RPMI7951 (cell line): Measurements from ENCODE around the gene PLCH2. TPM values are rescaled to one million over a fixed set of nuclear protein-coding genes. Genes with fewer than 3 reads are reported as not detected.

ENCODE experiments used
- DNase-seq: peaks from one replicate; pipeline ENCODE4 v3.0.0-alpha.2; 2012; ENCODE audit warnings: low read depth
- total RNA-seq: library from RNA; depleted of rRNA; stranded (reverse); fragments of >200 nt; shearing (Covaris generic); gene quantifications from 2 replicates; pipeline ENCODE4 v1.2.3, GENCODE V29; 2014; rRNA removed

PLCH2 gene, protein sequence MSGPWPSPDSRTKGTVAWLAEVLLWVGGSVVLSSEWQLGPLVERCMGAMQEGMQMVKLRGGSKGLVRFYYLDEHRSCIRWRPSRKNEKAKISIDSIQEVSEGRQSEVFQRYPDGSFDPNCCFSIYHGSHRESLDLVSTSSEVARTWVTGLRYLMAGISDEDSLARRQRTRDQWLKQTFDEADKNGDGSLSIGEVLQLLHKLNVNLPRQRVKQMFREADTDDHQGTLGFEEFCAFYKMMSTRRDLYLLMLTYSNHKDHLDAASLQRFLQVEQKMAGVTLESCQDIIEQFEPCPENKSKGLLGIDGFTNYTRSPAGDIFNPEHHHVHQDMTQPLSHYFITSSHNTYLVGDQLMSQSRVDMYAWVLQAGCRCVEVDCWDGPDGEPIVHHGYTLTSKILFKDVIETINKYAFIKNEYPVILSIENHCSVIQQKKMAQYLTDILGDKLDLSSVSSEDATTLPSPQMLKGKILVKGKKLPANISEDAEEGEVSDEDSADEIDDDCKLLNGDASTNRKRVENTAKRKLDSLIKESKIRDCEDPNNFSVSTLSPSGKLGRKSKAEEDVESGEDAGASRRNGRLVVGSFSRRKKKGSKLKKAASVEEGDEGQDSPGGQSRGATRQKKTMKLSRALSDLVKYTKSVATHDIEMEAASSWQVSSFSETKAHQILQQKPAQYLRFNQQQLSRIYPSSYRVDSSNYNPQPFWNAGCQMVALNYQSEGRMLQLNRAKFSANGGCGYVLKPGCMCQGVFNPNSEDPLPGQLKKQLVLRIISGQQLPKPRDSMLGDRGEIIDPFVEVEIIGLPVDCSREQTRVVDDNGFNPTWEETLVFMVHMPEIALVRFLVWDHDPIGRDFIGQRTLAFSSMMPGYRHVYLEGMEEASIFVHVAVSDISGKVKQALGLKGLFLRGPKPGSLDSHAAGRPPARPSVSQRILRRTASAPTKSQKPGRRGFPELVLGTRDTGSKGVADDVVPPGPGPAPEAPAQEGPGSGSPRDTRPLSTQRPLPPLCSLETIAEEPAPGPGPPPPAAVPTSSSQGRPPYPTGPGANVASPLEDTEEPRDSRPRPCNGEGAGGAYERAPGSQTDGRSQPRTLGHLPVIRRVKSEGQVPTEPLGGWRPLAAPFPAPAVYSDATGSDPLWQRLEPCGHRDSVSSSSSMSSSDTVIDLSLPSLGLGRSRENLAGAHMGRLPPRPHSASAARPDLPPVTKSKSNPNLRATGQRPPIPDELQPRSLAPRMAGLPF (N-terminal part only)
- total RNA-seq, result 0.12 and 0.29 TPM in 2 replicates

DNA sequence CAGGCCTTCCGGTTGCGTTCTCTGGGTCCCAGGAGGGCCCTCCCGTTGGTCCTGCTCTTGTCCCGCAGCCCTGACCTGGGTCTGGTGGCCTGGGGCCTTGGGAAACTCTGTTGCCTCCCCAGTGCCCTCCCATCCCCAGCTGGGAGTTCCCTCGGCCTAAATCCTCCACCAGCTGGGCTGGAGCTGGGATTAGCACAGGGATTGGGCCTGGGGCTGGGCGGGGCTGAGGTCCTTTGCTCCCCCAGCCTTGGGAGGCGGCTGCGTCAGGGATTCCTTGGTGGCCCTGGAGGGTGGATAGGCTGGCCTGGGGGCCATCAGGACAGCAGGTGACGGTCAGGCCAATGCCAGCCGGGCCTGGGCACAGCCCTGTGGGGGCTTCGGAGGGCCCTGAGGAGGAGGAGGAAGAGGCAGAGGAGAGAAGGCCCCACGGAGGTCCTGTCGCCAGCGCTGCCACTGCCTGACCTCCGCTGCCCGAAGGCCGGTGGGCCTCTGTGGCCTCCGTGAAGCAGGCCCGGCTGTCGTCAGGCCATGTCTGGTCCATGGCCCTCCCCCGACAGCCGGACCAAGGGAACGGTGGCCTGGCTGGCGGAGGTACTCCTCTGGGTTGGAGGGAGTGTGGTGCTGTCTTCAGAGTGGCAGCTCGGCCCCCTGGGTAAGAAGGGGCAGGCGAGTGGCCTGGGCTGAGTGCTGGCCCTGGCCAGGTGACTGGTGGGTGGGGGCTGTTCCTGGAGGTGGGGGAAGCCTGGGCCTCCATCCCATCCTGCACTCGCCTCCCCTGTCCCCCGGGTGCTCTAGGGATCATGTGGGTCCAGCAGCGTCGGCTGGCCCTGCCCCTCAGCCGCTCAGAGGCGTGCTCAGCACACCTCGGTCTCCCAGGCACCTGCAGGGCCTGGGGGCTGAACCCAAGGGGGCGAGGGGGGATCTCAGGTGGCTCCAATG lies at the start of gene PLCH2:
TSS of gene PLCH2 (plus strand) at position 229 of the 939 bp plus-strand sequence. CDS start at position 529, 300 bp downstream.
- no peak for DNase-seq

DNA sequence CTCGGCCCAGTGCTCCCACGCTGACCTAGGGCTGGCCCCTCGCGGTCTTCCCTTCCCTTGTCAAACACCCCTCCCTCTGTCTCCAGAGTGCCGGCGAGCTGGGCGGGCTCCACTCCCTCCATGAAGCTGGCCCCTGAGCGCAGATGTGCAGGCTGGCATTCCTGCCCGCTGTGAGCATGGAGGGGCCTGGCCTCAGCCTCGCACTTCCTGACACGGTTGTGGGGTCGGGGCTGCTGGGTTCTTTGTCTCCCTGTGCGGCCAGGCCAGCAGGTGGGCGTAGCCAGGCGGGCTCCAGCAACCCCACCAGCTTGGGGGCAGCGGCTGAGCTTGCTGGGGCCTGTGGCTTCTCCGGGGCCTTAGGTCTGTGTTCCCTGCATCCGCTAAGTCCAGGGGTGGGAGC lies 49.5 kb upstream of the PLCH2 start:
- no peak for DNase-seq

DNA sequence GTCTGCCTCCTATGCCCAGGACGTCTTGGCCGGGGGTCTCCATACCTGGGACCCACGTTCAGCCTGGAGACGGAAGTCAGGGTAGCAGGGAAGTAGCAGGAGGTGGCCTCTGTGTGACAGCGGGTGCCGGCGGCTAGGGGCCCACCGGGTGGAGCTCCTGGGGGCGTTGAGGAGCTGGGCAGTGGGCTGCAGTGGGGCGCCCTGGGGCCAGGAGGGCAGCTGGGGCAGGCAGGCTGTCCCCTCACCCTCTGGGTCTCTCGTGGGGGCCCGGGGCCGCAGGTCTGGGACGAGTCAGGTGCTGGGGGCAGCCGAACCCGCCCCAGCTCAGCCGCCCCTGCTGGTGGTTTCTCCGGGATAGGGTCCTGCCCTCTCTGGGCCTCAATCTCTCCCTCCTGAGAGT lies 49.0 kb upstream of the PLCH2 start:
- DNase-seq, result no peak

DNA sequence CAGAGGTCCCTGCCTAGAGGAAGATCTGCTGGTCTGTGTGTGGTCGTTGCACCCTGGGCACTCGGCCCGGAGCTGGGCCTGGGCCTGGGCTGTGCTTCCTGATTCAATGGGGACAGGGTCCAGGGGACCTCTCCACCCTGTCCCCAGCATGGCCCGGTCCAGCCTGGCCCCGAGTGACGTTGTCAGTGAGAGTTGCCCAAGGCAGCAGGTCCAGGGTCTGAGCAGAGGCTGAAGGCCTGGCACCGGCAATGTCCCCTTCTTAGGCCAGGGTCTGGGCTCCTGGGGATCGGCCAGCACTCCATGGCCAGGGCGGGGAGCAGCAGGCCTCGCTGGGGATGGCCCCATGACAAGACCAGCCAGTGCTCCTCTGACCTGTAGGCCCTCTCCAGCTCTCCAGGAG lies 48.1 kb upstream of the PLCH2 start:
- no peak for DNase-seq

DNA sequence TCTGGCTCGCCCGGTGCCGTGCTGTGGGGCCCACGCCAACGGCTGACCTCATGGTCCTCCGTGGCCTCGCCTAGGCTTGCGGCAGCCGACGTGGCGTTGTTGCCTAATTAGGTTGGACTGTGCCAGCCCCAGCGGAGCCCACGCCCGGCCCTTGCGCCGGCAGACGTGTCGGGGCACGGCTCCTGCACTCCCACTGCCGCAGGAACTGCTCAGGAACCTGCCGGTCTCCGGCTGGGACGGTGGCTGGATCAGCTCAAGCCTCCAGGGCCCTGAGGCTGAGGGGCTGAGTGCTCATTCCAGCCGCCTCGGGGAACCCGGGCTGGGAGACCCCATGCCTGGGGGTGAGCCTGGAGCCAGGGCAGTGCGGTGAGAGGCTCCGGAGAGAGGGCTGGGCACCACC lies 47.6 kb upstream of the PLCH2 start:
- no peak for DNase-seq

DNA sequence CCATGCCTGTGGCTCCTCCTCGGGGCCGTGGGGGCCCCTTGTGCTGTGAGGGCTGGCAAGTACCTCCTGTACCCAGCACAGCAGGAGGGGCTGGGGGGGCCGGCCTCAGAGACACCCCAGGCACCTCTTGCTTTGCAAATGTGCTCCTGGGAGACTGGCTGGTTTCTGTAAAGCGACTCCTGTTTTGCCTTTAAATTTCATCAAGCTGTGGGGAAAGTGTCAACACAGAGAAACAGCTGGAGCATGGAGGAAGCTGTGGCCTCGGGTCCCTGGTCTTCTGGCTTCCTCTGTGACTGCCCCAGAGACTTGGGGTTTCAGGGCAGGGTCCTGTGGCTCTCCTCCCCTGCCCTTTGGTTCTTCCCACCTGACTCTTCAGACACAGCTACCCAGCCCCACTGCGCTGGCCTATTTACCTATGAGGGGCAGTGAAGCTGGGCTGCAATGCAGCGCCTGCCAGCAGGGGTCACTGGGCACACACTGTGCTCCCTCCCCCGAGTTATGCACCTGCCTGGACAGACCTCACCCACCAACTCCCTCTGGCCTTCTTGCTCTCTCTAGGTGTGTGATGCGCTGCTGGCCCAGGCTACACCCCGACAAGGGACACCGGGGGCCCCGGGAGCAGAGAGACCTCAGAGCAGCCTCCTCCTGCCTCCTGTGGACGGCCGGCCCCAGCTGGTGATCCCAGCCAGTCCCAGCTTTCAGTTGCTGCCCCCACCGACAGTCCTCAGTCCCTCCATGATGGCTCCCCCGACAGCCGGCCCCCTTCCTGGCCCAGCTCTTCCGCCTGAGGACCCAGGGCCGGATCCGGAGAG lies 46.1 kb upstream of the PLCH2 start:
- no peak for DNase-seq

DNA sequence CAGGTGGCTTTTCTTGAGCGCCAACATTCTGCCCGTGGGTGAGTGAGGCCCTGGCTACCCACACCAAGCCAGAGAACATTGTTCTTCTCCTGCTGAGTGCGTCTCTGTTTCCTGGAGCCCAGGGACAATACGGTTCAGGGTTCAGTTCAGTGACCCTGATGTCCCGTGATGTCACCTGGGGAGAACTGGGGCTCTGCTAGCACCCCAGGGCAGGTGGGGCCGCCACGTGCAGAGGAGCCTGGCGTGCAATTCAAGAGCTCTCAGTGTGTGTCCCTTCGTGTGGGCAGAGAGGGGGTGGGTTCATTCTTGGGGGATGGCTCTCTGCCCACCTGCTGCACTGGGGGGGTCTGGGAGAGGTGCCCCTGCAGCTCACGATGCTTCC lies 45.5 kb upstream of the PLCH2 start:
- no peak for DNase-seq

DNA sequence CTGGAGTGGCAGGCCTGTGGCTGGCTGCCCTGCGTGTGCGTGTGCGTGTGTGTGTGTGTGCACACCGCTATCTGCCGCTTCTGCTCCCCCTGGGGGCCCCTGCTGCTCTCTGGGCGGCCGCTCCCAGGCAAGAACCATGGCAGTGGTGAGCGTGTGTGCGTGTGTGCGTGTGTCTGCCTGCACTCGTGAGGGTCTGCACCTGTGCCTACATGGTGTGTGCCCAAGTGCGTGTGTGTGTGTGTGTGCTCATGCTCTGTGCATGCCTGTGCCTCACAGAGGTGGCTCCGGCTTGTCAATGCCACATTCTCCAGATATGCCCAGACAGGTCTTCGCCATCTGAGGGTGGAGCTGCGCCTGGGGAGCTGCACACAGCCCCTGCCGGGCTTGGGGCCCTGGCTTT lies 45.0 kb upstream of the PLCH2 start:
- DNase-seq, result no peak

DNA sequence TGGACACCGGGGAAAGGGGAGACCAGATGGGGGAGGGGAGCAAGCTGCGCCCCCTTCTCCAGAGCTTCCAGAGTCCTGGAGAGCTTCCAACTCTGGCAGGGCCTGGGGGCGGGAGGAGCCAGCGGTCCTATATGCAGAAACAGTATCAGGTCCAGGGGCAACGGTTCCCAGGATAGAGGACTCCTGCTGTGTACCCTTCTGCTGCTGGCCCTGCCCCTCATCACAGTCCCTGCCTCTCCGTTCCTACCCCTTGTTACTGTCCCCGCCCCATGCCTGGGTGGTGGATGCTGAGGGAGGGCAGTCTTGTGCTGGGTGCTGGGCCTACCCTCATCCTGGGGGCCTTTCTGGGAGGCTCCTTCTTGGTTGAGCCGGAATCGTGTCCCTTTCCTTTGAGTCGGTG lies 44.6 kb upstream of the PLCH2 start:
- DNase-seq, result no peak

DNA sequence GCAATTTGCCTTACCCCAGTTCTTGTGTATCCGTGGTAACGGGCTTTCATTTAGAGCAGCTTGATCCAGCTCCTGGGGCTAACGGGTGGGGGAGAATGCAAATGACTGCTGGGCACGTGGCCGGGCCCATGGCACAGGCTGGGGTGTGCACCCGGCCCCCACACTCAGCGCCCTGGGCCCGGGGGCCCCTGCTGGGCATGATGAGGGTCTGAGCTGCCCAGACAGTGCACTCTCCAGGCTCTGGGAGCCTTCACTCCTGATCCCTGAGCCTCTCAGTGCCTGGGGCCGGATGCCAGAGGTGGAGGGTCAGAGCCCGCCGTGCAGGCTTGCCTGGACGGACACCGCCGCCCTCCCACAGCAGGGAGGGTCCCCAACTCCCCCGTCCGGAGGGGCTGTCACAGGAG lies 43.6 kb upstream of the PLCH2 start:
- no peak for DNase-seq

DNA sequence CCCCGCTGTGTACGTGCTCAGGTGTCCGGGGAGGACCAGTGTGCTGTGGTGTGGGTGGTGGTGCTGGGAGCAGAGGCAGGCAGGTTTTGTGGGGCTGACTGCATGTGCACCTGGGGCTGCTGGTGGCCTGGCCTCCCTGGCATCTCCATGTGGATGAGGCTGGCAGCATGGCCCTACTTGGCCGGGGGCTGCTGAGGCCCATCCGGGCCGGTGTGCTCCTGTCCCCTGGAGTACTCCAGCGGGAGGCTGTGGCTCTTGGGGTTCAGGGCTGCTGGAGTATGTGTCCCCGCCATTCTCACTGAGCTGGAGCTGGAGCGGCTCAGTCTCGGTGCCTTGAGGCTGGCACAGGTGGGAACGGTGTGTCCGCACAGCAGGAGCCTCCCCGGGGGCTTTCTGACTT lies 42.9 kb upstream of the PLCH2 start:
- no peak for DNase-seq

DNA sequence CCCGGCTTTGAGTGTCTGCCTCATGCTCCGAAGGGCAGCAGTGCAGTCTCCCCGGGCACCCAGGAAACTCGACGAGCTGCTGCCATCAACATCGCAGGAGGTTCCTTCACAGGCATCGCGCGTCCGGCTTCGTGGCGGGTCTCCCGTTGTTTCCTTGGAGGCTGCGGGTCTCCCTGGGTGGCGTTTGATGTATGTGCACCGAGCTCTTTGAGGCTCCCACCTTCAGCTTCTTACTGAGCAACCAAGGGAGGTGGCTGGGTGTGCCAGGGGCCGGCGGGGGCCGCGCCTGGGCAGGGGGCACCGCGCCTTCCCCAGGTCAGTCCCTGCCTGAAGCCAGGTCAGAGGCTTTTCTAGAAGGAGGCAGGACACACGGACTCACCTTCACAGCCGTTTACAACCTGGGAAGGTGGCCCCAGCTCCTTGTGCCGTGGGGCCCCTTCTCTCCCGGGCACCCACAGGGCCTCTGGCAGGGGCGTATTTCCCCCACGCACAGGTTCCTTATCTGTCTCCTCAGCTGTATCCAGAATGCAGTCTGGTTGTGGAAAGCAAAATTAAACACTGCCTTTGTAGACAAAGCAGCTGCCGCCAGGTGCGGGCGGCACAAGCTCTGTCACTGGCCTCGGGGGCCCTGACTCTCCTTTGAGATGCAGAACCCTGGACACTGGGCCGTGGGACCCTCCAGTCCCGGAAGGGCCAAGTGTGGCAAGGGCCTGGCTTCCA lies 42.0 kb upstream of the PLCH2 start:
- DNase-seq, result no peak

DNA sequence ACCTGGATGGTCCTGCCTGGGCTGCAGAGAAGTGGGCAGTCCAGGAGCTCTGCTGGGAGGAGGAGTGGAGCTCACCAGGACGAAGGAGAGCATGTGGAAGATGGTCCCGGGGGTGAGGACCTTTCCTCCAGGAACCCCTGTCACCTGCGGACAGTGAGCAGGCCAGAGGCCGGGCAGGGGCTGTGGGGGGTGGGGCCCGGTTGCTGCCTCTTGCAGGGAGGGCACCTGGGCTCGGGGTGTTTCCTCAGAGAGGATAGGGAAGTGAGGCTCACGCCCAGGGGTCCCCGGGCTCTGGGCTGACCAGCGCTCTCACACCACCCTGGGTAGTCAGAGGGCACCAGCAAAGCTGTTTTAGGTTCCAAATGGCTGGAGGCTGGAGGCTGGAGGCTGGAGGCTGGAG lies 41.0 kb upstream of the PLCH2 start:
- DNase-seq, result no peak

DNA sequence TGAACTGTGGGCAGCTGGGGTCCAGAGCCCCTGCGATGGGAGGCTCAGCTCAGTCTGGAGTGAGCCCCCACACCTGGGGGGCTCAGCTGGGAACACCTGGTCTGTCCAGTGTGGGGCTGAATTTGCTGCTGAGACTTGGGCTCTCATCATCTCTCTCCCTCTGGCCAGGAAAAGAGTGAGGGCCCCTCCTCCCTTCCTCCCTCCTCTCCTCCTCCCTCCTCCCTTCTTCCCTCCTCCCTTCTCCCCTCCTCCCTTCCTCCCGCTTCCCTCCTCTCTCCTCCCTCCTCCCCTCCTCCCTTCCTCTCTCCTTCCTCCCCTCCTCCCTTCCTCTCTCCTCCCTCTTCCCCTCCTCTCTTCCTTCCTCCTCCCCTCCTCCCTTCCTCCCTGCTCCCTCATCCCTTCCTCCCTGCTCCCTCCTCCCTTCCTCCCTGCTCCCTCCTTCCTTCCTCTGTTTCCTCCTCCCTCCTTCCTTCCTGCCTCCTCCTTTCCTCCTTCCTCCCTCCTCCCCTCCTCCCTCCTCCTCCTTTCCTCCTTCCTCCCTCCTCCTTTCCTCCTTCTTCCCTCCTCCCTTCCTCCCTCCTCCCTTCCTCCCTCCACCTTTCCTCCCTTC lies 40.2 kb upstream of the PLCH2 start:
- DNase-seq, result no peak

DNA sequence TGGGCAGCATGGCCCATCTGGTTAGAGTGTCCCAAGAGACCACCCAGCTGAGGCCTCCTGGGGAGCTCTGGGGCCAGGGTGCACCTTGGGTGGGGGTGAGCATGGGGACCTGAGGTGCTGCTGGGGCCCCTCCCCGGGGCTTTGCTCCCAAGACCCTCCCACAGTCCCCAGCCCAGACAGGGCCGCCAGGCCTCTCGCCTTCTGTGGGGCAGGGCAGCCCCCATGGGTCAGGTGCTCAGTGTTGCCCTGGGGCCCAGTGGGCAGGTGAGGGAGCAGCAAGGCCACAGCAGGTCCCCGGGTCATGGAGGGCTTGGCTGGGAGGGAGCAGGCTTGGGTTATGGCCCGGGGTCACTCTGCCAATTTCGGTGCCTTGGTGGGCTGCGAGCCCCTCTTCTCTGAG lies 39.2 kb upstream of the PLCH2 start:
- DNase-seq, result no peak

DNA sequence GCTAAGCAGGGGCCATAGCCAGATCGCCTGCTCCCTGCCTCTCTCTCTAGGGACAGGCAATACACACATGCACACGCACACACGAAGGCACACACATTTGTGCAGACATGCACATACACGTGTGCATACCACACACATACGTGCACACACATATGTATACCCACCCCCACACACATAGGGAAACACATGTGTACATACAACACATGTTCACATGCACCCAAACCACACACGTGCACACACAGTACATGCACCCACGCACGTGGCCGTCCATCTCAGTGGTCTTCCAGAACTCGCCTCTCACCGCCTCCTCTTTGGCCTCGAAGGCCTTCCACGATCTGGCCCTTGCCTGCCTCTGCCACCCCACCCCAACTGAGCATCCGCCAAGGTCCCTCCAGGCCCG lies 38.5 kb upstream of the PLCH2 start:
- DNase-seq, result no peak

DNA sequence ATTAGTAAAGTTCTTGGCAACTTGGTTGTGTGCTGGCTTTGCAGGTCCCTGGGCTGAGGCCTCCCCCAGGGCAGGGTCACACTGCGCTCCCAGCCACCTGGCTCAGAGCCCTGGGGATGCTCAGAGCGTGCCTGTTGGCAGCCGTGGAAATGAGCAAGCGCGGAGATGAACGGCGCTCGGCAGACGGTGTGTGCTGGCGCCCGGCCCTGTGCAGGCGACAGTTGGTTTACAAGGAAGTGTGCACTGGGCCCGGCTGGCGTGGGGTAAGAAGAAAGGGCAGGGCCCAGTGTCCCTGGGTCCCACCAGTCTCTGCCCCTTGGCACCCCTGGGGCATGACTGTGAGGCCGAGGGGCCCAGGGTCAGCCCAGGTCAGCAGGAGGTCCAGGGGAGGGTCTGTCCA lies 38.1 kb upstream of the PLCH2 start:
- no peak for DNase-seq

DNA sequence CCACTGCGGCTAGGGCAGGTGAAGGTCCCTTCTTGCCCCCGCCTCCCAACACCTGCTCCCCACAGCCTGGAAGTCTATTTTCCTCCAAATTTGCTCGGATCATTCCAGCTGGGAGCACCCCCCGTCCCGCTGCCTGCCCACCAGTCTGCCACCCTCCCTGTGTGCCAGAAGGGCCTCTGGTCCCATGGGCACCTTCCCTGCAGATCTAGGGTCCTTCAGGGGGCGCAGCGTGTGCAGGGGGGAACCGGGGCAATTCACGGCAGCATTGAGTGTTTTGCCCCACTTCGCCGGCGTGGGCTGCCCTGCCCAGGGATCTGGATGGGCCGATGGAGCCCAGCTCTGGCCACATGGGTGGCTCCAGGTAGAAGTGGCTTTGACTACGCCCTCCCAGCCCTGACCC lies 37.4 kb upstream of the PLCH2 start:
- no peak for DNase-seq

DNA sequence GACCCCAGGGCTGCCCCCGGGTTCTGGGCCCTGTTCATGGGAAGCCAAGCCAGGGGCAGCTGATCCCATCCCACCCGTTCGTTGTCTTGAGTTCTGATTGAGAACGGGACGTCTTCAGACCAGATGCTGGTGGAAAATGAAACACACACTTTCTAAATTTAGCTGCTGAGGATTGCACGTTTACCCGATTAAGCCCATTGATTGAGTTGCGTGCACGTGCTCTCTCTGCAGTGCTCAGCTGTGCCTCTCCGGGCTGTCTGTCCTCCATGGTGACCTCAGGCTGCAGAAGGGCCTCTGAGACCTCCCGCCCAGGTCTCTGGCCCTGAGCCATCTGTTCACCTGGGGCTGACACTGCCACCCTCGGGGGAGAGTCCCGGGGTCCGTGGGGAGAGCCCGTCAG lies 36.7 kb upstream of the PLCH2 start:
- no peak for DNase-seq
